Osteoblast (primary cell): ENCODE measurements around the gene LRRC70. TPM values are rescaled to one million over a fixed set of nuclear protein-coding genes. Genes with fewer than 3 reads are reported as not detected.

Source experiments
- DNase-seq: peaks from one replicate; pipeline ENCODE4 v3.0.0; 2011; ENCODE audit warnings: low spot score, mixed read lengths; ENCODE audit not compliant: insufficient read length; ENCODE audit errors: missing footprints
- H2AFZ ChIP-seq: 2 replicates; pipeline ENCODE4 v1.6.0; 2011; ENCODE audit warnings: mild to moderate bottlenecking, low read length
- H3K27ac ChIP-seq: 2 replicates; pipeline ENCODE4 v1.5.1; 2011; ENCODE audit warnings: mild to moderate bottlenecking, low read depth, low read length, moderate library complexity
- H3K27me3 ChIP-seq: 2 replicates; pipeline ENCODE4 v1.6.0; 2012; ENCODE audit warnings: mild to moderate bottlenecking, control low read depth, inconsistent platforms, low read length, moderate library complexity; ENCODE audit not compliant: insufficient read depth
- H3K36me3 ChIP-seq: 2 replicates; pipeline ENCODE4 v1.5.1; 2011; ENCODE audit warnings: mild to moderate bottlenecking, low read length, control low read depth, moderate library complexity; ENCODE audit not compliant: insufficient read depth
- H3K4me1 ChIP-seq: 2 replicates; pipeline ENCODE4 v1.5.1; 2011; ENCODE audit warnings: mild to moderate bottlenecking, low read length, control low read depth, moderate library complexity; ENCODE audit not compliant: insufficient read depth
- H3K4me2 ChIP-seq: 2 replicates; pipeline ENCODE4 v1.6.0; 2011; ENCODE audit warnings: mild to moderate bottlenecking, low read length; ENCODE audit not compliant: insufficient read depth
- H3K4me3 ChIP-seq: fragments of 200-600 bp; sonication (generic); 3 replicates; pipeline ENCODE4 v1.5.1; 2012; ENCODE audit warnings: mild to moderate bottlenecking, low read length, inconsistent platforms; ENCODE audit not compliant: insufficient read depth
- H3K79me2 ChIP-seq: 2 replicates; pipeline ENCODE4 v1.6.0; 2012; ENCODE audit warnings: mild to moderate bottlenecking, low read length, control low read depth, inconsistent platforms; ENCODE audit not compliant: insufficient read depth
- H3K9me3 ChIP-seq: 2 replicates; pipeline ENCODE4 v1.5.1; 2011; ENCODE audit warnings: low read depth, low read length, control low read depth
- H4K20me1 ChIP-seq: 2 replicates; pipeline ENCODE4 v1.6.0; 2012; ENCODE audit warnings: mild to moderate bottlenecking, low read length, control low read depth; ENCODE audit not compliant: insufficient read depth
- total RNA-seq: library from RNA; depleted of rRNA; stranded (reverse); fragments of >200 nt; gene quantifications from 2 replicates; pipeline ENCODE4 v1.2.3, GENCODE V29; 2012
- TF ChIP-seq, protein P1 (sequence below): IDR thresholded peaks from 2 replicates; pipeline ENCODE4 v1.5.1; 2011; ENCODE audit warnings: mild to moderate bottlenecking, low read depth, low read length, moderate library complexity; ENCODE audit errors: extremely low read depth

LRRC70 gene
- total RNA-seq, 1 donor: 1.4 TPM

GRCh38 chr5:62536783-62537182 lies 41.8 kb upstream of the LRRC70 start:
- H3K27me3 ChIP-seq: no peaks in the 10 kb centered on the region
- no peaks in the 10 kb centered on the region for H3K79me2 ChIP-seq
- no peak for DNase-seq
- H3K4me2 ChIP-seq: no peak overlapping the region
- no peaks in the 10 kb centered on the region for H3K36me3 ChIP-seq
- TF ChIP-seq, protein P1, sequence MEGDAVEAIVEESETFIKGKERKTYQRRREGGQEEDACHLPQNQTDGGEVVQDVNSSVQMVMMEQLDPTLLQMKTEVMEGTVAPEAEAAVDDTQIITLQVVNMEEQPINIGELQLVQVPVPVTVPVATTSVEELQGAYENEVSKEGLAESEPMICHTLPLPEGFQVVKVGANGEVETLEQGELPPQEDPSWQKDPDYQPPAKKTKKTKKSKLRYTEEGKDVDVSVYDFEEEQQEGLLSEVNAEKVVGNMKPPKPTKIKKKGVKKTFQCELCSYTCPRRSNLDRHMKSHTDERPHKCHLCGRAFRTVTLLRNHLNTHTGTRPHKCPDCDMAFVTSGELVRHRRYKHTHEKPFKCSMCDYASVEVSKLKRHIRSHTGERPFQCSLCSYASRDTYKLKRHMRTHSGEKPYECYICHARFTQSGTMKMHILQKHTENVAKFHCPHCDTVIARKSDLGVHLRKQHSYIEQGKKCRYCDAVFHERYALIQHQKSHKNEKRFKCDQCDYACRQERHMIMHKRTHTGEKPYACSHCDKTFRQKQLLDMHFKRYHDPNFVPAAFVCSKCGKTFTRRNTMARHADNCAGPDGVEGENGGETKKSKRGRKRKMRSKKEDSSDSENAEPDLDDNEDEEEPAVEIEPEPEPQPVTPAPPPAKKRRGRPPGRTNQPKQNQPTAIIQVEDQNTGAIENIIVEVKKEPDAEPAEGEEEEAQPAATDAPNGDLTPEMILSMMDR: no peak
- H3K4me3 ChIP-seq: no peak overlapping the region
- H3K27ac ChIP-seq: no peak overlapping the region
- H2AFZ ChIP-seq: no peak overlapping the region
- no peaks in the 10 kb centered on the region for H3K9me3 ChIP-seq
- no peaks in the 10 kb centered on the region for H4K20me1 ChIP-seq
- H3K4me1 ChIP-seq: no peaks in the 10 kb centered on the region

GRCh38 chr5:62538017-62538942 lies 40.3 kb upstream of the LRRC70 start:
- H3K4me1 ChIP-seq: no peaks in the 10 kb centered on the region
- no peak overlapping the region for H3K4me3 ChIP-seq
- H3K27me3 ChIP-seq: no peaks in the 10 kb centered on the region
- no peaks in the 10 kb centered on the region for H3K79me2 ChIP-seq
- peak overlapping the region; percentile 29 for H3K27ac ChIP-seq
- DNase-seq: no peak
- no peak overlapping the region for H2AFZ ChIP-seq
- no peaks in the 10 kb centered on the region for H3K9me3 ChIP-seq
- H3K36me3 ChIP-seq: no peaks in the 10 kb centered on the region
- H4K20me1 ChIP-seq: no peaks in the 10 kb centered on the region
- TF ChIP-seq, protein P1: no peak
- H3K4me2 ChIP-seq: no peak overlapping the region

DNA sequence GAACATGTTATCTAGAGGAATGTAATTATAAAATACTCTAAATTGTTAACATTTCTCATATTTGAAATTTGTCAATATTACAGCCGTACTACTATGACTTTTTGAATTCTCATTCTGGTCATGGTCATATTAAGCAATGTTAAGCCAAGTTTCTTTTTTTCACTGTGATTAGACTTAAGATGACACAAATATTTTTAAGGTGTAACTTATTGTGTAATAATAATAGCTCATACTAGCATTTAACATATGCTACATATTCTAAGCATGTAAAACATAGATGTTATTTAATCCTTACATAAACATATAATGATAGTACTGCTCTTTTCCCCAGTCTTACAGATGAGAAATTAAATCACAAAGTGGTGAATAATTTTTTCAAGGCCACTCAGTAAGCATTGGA lies 35.9 kb upstream of the LRRC70 start:
- H3K9me3 ChIP-seq: no peaks in the 10 kb centered on the region
- H3K36me3 ChIP-seq: no peaks in the 10 kb centered on the region
- no peak overlapping the region for H2AFZ ChIP-seq
- TF ChIP-seq, protein P1: no peak
- no peak overlapping the region for H3K27ac ChIP-seq
- no peaks in the 10 kb centered on the region for H3K4me1 ChIP-seq
- H4K20me1 ChIP-seq: no peaks in the 10 kb centered on the region
- H3K4me2 ChIP-seq: no peak overlapping the region
- no peaks in the 10 kb centered on the region for H3K27me3 ChIP-seq
- H3K4me3 ChIP-seq: no peak overlapping the region
- no peak for DNase-seq
- H3K79me2 ChIP-seq: no peaks in the 10 kb centered on the region

GRCh38 chr5:62547945-62548630 lies 30.5 kb upstream of the LRRC70 start:
- no peaks in the 10 kb centered on the region for H3K27me3 ChIP-seq

More at GRCh38 chr5:62547945-62548630, 30.5 kb upstream of the LRRC70 start:
- Histone ChIP-seq H3K4me3 (no peak overlapping the region), H3K36me3 (peaks cover 5% of the 10 kb centered on the region), H3K27ac (no peak overlapping the region), H2AFZ (no peak overlapping the region), H4K20me1 (no peaks in the 10 kb centered on the region), H3K4me2 (no peak overlapping the region), H3K4me1 (no peaks in the 10 kb centered on the region), H3K79me2 (no peaks in the 10 kb centered on the region), H3K9me3 (no peaks in the 10 kb centered on the region)
- DNase-seq: no peak
- TF ChIP-seq, protein P1: no peak
